NCI-H1694 treated with DMSO at 0.1 percent for 48 hours (cell line): ENCODE measurements around the gene NOP14.

Source experiments
- DNase-seq: peaks from one replicate; lab custom pipeline; 2025; lab: John Stamatoyannopoulos, UW

Gene NOP14

DNA sequence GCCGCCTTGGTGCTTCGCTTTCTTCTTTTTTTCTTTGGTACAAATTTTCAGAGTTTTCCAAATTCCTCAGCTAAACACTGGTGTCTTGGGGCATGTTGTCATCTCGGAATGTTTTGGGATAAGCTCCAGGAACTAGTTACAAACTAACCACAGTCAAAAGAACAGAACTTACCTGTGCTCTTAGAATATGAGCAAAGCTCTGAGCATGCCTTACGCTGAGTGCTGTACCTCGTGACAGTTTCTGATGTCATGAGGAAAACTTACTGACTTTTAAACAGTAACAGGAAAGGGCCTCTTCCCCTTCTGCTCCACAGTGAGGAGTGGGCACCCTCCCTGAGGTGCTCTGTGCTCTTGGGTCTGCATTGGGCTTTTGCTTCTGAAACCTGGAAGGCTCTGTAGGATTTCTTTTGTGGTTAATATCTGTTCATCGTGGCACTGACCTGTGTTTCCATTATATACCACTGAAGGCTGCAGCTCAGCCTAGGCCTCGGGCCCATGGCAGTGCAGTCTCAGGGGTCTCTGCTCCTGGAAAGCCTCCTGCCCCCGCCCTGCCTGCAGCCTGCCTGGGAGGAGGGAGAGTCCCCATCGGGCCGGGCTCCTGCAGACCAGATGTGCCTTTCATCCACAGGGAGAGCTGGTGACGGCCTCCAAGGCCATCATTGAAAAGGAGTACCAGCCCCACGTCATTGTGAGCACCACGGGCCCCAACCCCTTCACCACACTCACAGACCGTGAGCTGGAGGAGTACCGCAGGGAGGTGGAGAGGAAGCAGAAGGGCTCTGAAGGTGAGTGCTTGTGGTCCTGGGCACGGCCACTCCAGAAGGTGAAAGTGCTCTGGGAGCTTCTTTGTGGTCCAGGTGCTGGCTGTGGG, 48.7 kb downstream of the NOP14 start:
- no peak for DNase-seq

DNA sequence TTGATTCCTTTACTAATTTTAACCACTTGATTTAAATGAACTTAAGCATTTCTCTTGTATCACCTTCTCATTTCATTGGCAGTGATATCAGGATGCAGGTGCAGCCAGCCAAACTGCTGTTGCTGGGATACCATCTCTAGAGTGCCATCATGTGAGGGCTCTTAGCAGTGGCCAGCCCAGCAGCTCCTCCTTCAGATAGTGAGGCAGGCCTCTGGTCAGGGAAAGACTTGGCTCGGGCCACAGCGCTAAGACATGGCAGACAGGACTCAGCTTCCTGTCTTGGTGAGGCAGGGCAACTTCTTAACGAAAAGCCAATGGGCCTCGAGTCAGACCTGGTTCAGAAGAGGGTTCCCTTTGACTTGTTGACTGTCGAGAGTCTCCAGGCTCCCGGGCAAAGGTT, 50.0 kb downstream of the NOP14 start:
- DNase-seq = no peak

DNA sequence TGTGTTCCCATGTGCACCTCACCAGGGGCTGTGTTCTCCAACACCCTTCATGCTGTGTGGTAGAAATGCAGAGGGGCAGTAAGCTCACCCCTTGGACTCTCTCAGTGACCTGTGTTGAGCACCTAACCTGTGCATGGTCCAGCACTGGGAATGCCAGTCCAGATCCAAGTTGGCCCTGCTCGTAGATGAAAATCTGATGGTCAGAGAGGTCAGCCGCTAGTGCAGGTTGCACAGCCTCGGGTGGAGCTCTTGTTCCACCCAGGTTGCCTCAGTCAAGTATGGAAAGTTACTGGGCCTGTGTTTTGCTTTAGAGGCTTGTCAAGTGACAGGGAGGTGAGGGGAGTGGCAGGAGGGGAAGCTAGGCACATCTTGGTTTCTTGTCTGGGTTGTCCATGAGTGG, 51.3 kb downstream of the NOP14 start:
- DNase-seq = no peak

DNA sequence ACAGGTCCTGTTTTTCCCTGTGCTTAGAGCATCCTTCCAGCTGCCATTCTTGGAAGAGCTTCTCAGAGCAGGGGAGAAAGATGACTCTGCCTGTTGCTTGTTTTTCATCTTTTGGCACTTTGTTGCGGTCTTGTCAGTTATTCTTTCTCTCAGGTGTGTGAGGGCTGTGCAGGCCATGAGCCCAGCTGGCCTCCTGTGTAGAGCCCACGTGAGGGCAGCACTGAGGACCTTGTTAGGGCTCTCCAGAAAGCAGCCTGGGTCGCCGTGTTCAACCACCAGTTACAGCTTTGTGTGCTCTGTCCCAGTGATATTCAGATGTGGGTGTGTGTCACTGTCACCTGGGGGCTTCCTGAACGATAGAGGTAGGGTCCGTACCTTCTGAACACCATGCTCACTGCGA, 52.8 kb downstream of the NOP14 start:
- no peak for DNase-seq

DNA sequence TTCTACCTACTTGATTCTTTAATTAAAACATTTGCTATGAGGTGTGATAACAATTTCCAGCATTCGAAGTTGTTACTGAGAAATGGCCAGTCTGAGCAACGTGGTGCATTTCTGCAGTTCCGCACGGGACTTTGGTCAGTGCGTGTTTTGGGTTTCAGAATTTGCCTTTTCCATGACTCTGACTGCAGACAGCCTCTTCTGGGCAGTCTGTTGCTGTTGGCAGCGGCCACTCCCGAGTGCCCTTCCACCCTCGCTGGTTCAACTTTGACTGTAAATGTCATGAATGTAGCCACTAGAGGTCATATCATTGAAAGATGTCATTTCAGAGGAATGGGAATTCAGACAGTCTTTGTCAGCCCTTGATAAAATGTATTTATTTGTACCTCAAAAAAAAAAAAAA, 53.6 kb downstream of the NOP14 start:
- DNase-seq = no peak

DNA sequence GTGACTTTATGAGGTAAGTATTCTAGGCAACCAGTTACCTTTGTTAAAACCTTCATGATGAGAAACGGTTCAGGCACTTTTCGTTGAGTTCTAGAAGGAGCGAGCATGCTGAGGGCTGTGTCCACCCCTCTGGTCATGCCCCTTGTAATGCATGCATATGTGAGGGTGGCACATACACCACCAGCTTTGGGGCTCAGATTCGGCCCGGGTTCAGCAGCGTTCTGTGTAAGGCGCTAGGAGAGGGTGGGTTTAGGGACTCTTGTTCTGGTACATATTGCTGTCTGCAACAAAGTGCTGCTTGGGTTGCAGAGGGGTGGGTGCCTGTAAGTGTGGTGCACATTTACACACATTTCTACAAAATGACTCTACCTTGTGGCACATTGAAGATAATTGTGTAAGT, 54.5 kb downstream of the NOP14 start:
- no peak for DNase-seq

DNA sequence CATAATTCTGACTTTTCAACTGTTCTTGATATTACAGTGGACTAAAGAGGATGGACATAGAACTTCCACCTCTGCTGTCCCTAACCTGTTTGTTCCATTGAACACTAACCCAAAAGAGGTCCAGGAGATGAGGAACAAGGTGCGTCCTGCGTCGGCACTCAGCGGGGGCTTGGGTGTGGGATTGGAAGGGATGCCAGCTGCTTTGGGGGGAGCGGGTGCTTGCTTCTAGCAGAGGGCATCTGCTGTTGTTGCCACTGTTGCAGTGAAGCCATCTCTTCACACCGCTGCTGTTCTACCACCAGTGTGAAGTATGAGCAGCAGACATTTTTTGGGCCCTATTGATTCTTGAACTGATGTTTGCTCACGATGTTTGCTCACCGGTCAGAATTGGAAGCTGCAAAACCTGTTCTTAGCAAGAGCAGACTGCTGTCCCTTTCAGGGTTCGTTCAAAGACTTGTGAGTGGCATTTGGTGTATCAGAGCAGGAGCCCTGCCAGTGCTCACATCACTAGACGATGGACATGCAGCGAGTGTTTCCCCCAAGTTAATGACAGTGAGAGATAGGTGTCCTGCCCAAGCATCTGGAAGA, 55.4 kb downstream of the NOP14 start:
- DNase-seq = no peak

DNA sequence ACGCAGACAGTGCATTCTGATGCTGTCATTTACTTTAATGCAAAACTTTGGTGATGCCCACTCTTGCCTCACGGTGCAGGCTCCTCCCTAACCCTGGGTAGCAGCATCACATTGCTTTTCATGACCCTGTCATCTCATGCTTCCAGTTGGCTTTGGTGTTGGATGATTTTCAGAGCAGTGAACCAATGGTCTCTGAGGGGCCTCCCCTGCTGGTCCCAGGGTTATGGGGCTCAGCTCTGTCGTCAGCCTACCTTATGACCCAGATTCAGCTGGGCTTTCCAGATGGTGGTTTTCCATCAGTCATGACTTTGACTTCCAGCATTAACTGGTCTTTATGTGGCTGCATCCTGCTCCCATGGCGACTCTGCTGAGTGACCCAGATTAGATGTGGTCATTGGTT, 56.0 kb downstream of the NOP14 start:
- no peak for DNase-seq

DNA sequence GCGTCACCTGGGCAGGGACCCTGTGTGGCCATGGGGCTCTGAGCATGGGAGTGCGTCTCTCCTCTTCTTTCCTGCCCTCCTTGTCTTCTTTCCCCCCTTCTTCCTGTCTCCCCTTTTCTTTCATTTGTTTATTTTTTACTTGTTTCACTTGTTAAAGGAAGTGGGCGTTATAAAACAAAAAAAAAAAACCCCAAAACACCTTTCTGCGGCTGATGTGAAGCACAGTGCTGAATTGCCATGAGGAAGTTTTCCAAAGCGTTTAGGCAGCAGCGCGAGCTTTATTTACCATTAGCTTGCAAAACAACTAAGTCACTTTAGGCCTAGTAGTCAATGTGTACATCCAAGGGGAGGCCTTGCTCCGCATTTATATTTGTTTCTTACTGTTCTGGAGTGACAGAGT, 57.0 kb downstream of the NOP14 start:
- no peak for DNase-seq

DNA sequence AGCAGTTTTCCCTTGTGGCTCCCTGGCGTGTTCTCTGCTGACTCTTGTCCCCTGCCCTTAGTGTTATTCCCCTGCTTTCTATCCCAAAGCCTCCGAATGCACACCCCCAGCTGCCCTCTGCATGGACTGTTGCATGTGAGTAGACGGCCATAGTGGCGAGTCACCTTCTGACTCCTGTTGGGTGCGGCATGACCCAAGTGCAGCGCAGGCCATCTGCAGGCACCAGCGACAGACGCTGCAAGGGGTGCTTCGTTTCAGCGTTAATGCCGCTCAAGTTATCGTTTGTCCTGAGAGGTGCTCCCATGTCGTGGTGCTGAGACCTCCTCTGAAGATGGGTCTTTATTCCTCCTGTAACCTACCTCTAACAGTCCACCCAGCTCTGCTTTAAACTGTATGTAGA, 57.7 kb downstream of the NOP14 start:
- no peak for DNase-seq

DNA sequence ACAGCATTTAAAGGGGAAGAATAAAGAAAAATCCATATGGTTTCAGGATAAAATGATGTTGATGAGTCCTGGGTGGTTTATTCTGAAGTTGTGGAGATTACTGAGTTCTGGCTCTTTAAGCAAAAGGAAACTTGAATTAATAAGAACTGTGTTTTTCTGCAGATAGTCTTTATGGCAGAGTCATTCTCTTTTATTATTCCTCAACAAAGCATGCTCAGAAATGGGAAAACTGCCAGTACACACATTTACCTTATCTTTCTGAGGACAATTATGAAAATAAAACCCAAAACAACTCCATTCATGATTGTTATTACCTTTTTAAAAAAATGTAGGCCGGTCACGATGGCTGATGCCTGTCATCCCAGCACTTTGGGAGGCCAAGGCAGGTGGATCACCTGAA, 61.1 kb downstream of the NOP14 start:
- DNase-seq = no peak

DNA sequence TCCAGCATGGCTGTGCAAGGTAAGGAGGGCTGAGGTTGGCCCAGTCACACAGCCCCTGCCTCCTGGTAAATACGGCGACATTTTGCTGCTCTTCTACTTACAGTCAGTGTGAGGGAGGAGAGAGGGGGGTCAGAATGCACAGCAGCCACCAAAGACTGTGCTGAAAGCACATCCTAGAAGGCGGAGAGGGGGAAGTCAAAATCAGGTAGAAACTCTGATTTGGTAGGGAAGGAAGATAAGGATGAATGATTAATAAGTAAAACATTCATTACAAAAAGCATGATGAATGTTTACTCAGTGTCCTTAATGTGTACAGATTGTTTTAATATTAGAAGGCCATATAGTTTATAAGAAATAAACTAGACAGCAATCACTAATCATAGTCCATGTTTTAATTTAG, 62.0 kb downstream of the NOP14 start:
- no peak for DNase-seq

DNA sequence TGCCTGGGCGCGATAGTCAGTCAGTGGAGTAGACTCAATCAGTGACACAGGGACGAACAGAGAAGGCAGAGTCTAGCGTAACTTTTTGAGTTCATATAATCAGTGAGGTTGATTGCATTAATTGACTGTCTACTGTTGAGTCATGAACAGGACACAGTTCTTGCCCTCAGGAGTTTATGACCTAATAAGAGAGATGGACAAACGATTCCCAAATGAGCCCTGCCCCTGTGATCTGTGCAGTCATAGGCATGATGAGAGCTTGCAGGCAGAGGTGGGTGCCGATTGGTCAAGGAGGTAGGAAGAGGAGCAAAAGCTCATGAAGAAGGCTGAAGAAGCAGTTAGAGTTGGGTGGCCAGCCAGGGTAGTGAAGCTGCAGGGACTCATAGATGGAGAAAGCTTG, 62.5 kb downstream of the NOP14 start:
- no peak for DNase-seq

DNA sequence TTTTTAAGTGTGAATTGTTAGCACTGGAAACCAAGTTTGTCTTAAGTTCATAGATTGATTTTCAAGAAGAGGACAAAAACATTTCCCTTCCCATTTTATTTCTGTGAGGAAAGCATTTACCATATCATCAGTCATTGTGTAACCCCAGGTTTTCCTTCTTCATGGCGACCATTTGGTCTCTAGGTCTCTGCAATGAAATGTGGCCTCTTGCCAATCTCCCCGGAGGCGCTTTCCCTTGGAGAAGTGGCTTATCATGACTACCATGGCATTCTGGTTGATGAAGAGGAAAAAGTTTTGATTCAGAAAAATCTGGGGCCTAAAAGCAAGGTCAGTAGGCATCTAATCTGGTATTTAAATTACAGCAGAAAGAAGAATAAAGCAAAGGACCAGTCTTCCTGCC, 65.2 kb downstream of the NOP14 start:
- no peak for DNase-seq

DNA sequence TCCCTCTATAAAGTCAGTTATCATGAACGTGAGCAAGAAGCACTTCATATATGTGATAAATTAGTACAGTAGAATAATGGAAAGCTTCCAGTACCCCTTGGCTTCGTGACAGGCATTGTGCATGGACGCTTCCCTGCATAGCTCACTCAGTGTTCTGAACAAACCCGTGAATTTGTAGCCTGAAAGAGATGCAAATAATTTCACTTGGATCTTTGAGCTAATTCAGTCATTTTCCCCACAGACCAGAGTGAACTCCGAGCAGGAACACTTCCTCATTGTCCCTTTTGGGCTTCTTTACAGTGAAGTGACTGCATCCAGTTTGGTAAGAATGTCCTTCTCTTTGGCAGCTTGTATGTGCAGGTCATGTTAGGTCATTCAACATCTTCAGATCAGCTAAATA, 69.4 kb downstream of the NOP14 start:
- no peak for DNase-seq

DNA sequence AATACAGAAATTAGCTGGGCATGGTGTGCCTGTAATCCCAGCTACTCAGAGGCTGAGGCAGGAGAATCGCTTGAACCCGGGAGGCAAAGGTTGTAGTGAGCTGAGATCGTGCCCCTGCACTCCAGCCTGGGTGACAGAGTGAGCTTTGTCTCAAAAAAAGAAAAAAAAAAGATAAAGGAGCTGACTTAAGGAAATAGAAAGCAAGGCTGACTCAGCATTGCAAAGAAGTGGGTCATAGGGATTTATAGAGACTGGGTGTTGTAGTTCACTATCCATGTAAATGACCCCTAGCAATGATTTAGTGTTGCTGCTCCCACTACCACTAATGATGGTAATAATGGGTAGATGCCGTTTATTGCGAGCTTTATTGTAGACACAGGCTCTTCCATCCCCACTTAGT, 71.9 kb downstream of the NOP14 start:
- no peak for DNase-seq

DNA sequence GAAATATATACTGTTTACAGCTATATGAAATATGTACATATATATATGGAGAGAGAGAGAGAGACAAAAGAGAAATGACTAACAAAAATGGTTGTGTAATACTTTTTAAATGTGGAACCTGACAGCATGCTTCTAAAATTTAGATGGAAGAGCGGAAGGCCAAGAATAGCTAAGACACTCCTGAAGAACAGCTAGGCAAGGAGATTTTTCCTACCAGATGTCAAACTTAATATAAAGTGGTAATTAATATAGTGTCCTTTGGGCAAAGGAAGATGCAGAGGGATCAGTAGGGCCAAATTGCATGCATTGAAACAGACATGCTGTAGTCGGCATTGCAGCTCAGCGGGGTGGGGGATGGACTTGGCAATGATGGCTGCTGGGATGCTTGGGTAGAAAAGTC, 74.3 kb downstream of the NOP14 start:
- DNase-seq = no peak
